ENCODE data around the gene FCN3.
"Not testable (repeated sequence)": the region's sequence is repeated elsewhere in the genome, so short reads cannot be mapped to it uniquely, and the experiment has no call there.

The FCN3 gene

DNA sequence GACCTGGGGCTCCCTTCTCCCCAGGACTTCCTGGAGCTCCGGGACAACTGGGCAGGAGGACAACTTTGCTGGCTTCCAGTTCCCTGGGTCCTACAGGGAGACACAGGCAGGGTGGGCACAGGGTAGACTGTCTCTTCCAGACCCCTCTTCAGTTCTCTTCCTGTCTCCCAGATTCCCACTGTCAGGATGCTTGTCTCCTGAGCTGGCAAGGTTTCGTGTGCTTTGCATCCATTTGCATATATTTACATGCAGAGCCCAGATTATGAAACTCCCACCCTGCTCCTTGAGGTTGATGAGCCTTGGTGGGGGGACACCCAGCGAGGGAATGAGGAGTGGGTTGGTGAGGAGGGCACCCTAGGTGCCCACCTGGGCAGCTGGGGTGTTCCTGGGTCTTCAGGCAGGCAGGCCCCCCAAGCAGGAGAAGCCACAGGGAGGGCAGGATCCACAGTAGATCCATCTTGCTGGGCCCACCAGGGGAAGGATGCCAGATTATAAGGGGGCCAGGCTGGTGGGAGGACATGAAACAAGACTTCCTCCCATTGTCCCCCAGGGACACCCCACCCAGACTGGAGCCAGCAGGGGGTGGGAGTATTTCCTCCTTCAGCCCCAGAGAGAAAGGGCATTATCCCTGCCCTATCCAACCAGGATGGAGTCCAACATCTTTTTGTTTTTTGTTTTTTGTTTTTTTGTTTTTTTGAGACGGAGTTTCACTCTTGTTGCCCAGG lies at the start of gene FCN3:
Gene FCN3, minus strand, starts transcription at position 463 of the 725 bp plus-strand sequence. Its CDS starts 6 bp downstream, at position 457.
- no peak for DNase-seq

DNA sequence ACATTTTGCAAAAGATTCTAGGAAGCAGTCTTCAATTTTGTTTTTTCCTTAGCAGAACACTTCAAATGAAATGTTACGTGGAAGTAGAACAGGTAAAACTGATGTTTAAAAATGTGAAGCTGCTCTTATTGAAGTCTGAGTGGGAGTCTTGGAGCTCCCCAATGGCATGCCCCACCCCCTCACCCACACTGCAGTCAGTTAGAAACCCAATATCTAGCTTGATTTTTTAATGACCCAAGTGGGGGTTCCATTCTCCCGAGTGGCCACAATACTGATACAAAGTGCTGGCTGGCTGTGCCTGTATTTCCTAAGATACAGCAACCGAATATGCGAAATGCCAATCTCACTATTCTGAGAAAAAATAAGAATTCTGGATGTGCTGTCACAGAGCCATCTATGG lies 49.1 kb upstream of the FCN3 start:
- DNase-seq = no peak

DNA sequence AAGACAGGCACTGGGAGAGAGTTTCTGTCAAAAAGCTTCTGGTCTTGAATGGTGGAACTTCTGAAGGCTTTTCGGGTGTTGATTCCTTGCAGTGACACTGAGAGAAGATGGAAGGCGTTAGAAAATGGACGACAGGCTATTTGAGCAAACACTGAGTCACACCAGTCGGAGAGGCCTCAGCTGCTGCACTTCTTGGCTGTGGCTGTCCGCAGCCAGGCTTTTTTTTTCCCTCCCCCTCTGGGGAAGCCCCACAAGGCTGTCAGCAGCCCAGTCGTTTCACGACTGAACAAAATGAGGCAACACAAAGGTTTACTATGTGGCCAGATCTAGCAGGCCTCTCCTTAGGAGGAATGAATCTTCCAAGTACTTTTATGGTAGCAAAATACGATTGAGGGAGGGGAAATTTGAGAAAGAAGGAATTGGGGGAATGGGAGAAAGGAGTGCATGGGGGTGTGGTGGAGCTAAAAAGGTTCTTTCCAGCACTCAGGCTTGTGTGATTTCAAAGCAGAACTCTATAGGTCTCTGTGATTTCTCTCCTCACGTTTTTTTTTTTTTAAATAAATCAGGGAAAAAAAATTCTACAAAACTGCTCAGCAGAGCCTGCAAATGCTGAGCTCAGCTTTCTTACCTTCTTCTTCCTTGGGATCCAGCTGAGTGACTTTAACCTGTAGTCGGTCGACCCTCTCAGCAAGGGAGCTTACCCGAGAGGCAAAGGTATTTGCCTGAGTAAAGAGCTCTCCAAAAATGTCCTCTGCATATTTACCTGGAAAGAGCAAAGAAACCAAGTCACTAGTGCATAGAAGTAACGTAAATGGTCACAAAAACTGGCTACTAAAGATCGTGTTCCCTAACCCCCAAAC lies 43.9 kb upstream of the FCN3 start:
- DNase-seq = no peak

DNA sequence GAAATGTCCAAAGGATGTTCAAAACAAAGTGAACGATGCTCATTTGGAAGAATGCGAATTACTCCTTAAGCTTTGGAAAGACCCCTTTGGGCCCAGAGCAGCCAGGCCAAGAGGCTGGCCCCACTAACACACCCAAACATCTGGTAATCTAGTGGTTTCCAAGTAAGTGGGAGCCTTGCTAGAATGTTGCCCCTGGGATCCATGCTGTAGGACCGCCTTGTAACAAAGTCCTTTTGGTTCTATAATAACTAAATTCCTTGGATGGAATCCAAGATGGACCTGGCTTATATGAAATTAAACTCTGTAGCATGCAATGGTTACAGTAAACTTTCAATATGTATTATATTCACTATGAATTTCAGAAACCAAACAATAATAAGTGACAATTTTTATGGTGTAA lies 43.1 kb upstream of the FCN3 start:
- no peak for DNase-seq

DNA sequence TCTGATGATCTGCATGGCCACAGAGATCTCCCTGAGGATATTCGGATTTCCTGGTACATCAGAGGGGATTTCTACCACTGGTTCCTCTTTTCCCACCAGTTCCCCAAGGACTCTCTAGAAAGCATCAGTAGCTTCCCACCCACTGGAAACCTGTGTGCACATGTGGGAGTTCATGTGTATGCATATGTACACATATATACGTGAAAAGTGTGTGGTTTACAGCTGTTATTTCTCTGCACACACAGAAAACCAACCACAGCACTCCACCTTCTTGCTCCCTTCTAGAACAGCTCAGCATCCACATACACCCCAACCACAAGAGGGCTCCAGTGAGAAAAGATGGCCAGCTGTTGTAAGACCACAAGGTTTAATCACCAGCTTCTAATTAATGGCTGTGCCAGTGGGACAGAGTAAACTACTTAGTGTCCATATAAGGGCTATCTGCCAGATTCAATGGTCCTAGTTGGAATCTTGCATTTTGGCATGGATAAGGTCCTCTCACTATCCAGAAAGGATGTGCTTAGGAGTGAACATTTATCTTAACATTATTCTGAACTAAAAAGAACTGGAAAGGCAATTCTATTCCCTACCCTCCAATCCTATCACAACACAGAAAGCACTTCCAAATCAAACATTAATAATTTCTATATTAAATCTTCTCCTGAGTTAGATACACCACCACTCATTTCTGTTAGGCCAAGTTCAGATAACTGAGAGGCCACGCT lies 41.9 kb upstream of the FCN3 start:
- peak; percentile 57 for DNase-seq

DNA sequence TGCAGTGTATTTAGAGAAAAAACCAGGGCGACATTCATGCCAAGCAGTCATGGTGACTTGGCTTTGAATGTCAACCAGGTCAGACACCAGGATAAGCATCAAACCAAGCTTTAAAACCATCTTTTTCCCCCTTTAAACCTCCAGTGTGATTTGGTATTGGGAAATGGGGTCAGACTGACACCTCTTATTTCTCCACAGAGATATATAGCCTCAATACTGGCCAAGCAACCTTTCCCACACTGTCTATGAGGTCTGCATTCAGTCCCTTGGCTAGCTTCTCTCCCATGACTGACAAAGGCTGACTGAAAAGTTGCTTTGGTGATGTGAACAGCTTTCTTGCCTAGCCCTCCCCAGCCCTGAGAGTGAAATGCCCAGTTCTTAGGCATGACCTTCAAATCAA lies 39.5 kb upstream of the FCN3 start:
- DNase-seq = no peak

- DNase-seq = no peak
Measured at GRCh38 chr1:27413004-27413403, 38.4 kb upstream of the FCN3 start.

GRCh38 chr1:27412502-27412901 lies 37.9 kb upstream of the FCN3 start:
- no peak for DNase-seq

- DNase-seq = no peak
Measured at GRCh38 chr1:27410709-27411108, 36.1 kb upstream of the FCN3 start.

DNA sequence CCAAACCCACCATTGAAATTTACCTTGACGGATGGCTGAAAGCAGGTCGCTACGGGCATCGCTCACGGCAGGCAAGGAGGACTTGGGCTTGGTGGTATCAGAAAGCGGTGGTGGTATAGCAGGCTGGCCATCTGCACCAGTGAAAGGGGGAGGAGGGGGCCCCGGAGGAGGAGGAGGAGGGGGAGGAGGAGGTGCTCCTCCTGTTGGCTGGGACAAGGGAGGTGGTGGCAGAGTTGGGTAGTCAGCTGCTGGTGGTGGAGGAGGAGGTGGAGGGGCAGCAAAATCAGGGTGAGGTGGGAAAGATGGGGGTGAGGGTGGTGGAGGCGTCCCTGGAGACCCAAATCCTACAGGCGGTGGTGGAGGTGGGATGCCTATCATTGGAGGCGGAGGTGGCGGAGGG lies 35.0 kb upstream of the FCN3 start:
- DNase-seq = no peak

DNA sequence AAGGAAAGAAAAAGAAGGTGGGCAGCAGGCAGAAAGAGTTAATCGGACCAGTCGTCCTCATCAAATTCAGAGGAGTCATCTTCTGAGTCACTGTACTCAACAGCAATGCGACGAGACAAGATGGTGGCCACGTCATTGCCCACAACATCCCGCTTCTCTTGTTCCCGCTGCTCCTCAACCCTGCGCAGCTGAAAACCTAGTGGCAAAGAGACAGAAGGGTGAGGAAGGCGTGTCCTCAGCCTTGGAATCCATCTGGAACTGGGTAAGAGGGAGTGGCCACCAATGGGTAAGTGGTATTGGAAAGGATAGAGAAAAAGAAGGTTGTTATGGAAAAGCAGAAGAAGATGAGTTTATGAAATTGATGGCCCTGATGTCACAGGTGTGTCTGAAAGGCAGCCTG lies 33.5 kb upstream of the FCN3 start:
- DNase-seq = no peak

GRCh38 chr1:27406791-27407190 lies 32.2 kb upstream of the FCN3 start:
- not testable (repeated sequence) for DNase-seq

DNA sequence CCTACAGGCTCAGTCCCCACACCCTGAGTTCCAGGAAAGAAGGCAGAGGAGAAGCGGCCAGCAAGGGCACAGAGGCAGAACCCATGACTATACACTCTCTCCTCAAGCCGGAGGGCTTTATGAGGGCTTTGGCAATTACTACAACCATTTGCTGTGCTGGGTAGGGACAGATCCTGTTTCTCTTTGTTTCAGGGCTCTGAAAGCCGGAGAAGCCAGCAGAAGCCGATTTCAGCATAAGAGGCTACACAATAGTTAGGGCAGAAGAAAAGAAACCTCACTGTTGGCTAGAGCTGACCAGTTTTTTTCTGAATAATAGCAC lies 31.7 kb upstream of the FCN3 start:
- no peak for DNase-seq

GRCh38 chr1:27405598-27406361 lies 31.2 kb upstream of the FCN3 start:
- DNase-seq = not testable (repeated sequence)

DNA sequence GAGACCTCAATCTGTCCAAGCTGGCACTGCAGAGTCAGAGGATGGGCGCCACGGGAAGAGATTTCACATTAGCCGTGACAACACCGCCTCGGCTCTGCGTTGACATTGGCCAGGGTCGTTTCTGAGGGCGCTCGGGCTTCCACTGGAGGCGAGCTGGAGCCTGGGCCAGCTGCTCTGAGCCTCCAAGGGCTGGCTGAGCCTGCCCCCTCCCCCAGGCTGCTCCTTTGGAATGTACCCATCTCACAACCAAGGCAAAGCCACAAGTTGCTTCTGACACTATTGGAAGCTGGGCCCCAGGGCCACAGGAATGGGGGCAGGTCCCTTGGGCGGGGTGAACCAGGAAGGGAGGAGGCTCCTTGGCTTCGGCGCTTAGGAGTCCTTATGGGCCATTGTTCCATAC lies 30.4 kb upstream of the FCN3 start:
- DNase-seq = no peak

DNA sequence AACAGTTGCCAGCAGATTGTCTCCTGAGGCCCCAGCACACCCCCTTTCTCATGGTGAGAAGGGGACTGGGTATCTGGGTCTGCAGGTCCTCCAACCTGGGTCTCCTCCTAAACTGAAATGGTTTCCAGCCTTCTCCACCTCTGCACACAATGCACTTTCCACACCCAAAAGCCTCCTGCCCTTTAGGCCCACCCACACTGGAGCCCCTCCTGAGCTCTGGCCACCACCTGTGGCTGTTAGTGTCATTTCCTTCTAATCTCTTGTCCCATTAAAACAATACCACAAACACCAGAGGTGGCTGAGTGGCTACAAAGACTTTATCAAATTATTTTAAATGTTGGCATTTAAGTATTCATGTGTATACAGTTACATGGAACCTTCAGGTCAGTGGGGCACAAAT lies 29.3 kb upstream of the FCN3 start:
- no peak for DNase-seq

GRCh38 chr1:27403065-27403726 lies 28.6 kb upstream of the FCN3 start:
- no peak for DNase-seq

GRCh38 chr1:27402349-27402754 lies 27.7 kb upstream of the FCN3 start:
- DNase-seq = no peak

DNA sequence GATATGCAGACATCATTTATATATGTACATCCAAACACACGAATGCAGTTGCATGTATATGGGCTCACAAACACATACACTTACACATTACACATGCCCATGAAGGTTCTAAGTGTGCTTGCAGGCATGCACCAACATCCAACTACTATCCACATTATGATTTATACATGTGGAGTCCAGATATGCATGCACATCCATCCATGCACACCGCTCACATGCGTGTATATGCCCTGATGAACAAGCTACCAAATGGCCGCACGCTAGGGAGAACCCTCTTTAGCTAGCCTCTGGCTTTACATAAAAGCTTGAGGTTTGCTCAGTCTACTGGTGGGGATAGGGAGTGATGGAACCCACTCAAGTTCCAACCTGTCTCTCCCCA lies 26.3 kb upstream of the FCN3 start:
- DNase-seq = no peak

DNA sequence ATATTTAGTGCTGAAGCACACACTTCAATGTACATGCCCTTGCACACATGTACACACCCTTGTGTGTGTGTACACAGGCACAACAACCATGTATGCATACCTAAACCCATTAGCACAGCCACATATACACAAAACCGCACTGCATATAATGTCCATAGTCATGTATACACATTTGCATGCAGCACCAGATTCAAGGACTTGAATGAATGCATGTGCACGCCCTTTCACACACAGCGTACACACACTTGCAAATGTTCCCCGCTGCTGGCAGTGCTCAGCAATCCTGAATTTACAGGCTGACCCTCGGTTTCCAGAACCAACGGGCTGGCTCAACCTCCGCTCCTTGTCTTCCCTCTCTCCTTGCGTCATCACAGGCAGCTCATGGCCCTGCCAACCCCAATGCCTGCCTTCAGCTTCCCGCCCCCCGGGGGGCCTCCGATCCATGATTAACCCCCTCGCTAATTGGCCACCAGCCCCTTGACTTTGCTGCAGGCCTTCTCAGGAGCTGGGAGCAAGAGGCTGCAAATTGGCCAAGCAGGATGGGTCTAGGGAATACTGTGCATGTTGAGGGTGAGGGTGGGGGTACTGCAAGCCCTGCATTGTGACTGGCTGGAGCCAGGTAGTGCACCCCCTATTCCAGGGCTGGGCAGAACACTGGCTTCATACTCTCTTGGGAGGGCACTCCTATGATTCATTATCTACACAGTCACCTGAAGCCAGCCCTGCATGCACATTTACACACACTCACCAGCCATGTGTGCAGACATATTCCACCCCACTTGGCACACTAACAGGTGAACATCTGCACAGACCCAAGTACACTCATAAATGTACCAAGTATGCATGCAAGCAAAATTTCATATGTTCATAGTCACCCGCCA lies 25.7 kb upstream of the FCN3 start:
- peak; percentile 18 for DNase-seq

GRCh38 chr1:27399251-27400025 lies 24.8 kb upstream of the FCN3 start:
- no peak for DNase-seq

All from NCI-H2171 treated with DMSO at 0.1 percent for 48 hours (cell line).